Activated T-cell treated with anti-CD3 and anti-CD28 coated beads, Interleukin-2, amount 50 U/mL, for 48 hours (primary cell): ENCODE measurements around the gene THSD4.

Experiments
- DNase-seq, 2 experiments: peaks; one replicate each; pipeline ENCODE4 v3.0.0-alpha.2; 2020

THSD4 gene

GRCh38 chr15:71518661-71519060 is 403.4 kb downstream of the THSD4 start:
- no peak for DNase-seq

GRCh38 chr15:71526060-71526820 is 411.0 kb downstream of the THSD4 start:
- no peak for DNase-seq

GRCh38 chr15:71529361-71529760 is 414.1 kb downstream of the THSD4 start:
- DNase-seq: no peak

- no peak for DNase-seq
These were observed 414.8 kb downstream of the THSD4 start for GRCh38 chr15:71530116-71530515.

GRCh38 chr15:71532994-71533393 is 417.7 kb downstream of the THSD4 start:
- no peak for DNase-seq

- no peak for DNase-seq
These were observed 422.9 kb downstream of the THSD4 start for GRCh38 chr15:71538181-71538580.

- DNase-seq: no peak
These were observed 426.5 kb downstream of the THSD4 start for GRCh38 chr15:71541746-71542145.

GRCh38 chr15:71542836-71543235 is 427.6 kb downstream of the THSD4 start:
- no peak for DNase-seq

- no peak for DNase-seq
These were observed 428.1 kb downstream of the THSD4 start for GRCh38 chr15:71543413-71543812.

- no peak for DNase-seq
These were observed 430.0 kb downstream of the THSD4 start for GRCh38 chr15:71545223-71545760.

GRCh38 chr15:71545923-71546322 is 430.7 kb downstream of the THSD4 start:
- DNase-seq: no peak

- no peak for DNase-seq
These were observed 431.7 kb downstream of the THSD4 start for GRCh38 chr15:71547011-71547410.

- DNase-seq: no peak
These were observed 433.1 kb downstream of the THSD4 start for GRCh38 chr15:71548401-71548807.

- DNase-seq: no peak
These were observed 433.8 kb downstream of the THSD4 start for GRCh38 chr15:71549091-71549490.

- DNase-seq: no peak
These were observed 434.4 kb downstream of the THSD4 start for GRCh38 chr15:71549697-71550096.

GRCh38 chr15:71551566-71551965 is 436.3 kb downstream of the THSD4 start:
- no peak for DNase-seq

- DNase-seq: no peak
These were observed 443.8 kb downstream of the THSD4 start for GRCh38 chr15:71559098-71559497.

GRCh38 chr15:71559616-71560015 is 444.3 kb downstream of the THSD4 start:
- no peak for DNase-seq

- no peak for DNase-seq
These were observed 447.0 kb downstream of the THSD4 start for GRCh38 chr15:71562251-71562650.

- no peak for DNase-seq
These were observed 448.9 kb downstream of the THSD4 start for GRCh38 chr15:71564217-71564616.

- no peak for DNase-seq
These were observed 449.7 kb downstream of the THSD4 start for GRCh38 chr15:71565006-71565405.

GRCh38 chr15:71565631-71566160 is 450.4 kb downstream of the THSD4 start:
- DNase-seq: no peak

GRCh38 chr15:71566226-71566625 is 451.0 kb downstream of the THSD4 start:
- no peak for DNase-seq

- DNase-seq: no peak
These were observed 451.9 kb downstream of the THSD4 start for GRCh38 chr15:71567173-71567572.

- DNase-seq: no peak
These were observed 453.0 kb downstream of the THSD4 start for GRCh38 chr15:71568227-71568626.
